Stimulated activated CD4-positive, alpha-beta T cell treated with anti-CD3 and anti-CD28 coated beads, Interleukin-1b, Interleukin-23, amount 100 ng/mL, for 48 hours (primary cell): ENCODE measurements around the gene NHLRC4.

Experiments
- DNase-seq: peaks from one replicate; pipeline ENCODE4 v3.0.0-alpha.2; 2020

Gene NHLRC4

GRCh38 chr16:566475-567372 is at the start of gene NHLRC4:
TSS of gene NHLRC4 (plus strand) at chr16:567005. CDS start at chr16:568048, 1,043 bp downstream.
- peak; percentile 51 for DNase-seq

- no peak for DNase-seq
These were observed 47.9 kb upstream of the NHLRC4 start for GRCh38 chr16:518858-519257.

- no peak for DNase-seq
These were observed 47.4 kb upstream of the NHLRC4 start for GRCh38 chr16:519425-519824.

GRCh38 chr16:519841-520687 is 46.7 kb upstream of the NHLRC4 start:
- no peak for DNase-seq

- DNase-seq = no peak
These were observed 46.0 kb upstream of the NHLRC4 start for GRCh38 chr16:520847-521246.

- DNase-seq = no peak
These were observed 45.2 kb upstream of the NHLRC4 start for GRCh38 chr16:521381-522210.

- no peak for DNase-seq
These were observed 44.3 kb upstream of the NHLRC4 start for GRCh38 chr16:522320-523096.

GRCh38 chr16:523097-523741 is 43.6 kb upstream of the NHLRC4 start:
- no peak for DNase-seq

GRCh38 chr16:524274-525040 is 42.3 kb upstream of the NHLRC4 start:
- DNase-seq = no peak

GRCh38 chr16:525123-525519 is 41.7 kb upstream of the NHLRC4 start:
- DNase-seq = peak; percentile 39

GRCh38 chr16:525520-526180 is 41.2 kb upstream of the NHLRC4 start:
- DNase-seq = peak; percentile 90

GRCh38 chr16:526181-527014 is 40.4 kb upstream of the NHLRC4 start:
- peak; percentile 35 for DNase-seq

- peak; percentile 86 for DNase-seq
These were observed 39.5 kb upstream of the NHLRC4 start, which contains the start of gene CAPN15 for GRCh38 chr16:527015-527903. TSS of gene CAPN15 (plus strand) at chr16:527712. CDS start at chr16:546839, 19,127 bp downstream.

GRCh38 chr16:528111-529011 is 38.4 kb upstream of the NHLRC4 start:
- DNase-seq = peak; percentile 54

- DNase-seq = no peak
These were observed 37.7 kb upstream of the NHLRC4 start for GRCh38 chr16:529012-529575.

GRCh38 chr16:530111-530817 is 36.5 kb upstream of the NHLRC4 start:
- DNase-seq = no peak
